OCI-LY3 (cell line): ENCODE measurements around the gene SRGAP1.

Experiments used
- H2AFZ ChIP-seq: fragments of 200-600, 300-600 bp; shearing (Covaris generic); 2 replicates; pipeline ENCODE4 v1.6.0; 2014; ENCODE audit warnings: antibody characterized with exemption, low read depth, low read length
- H3K27ac ChIP-seq: fragments of 200-600, 300-600 bp; sonication (generic); 2 replicates; pipeline ENCODE4 v1.5.1; 2014; ENCODE audit warnings: mild to moderate bottlenecking, low read length, moderate library complexity, mixed read lengths
- H3K27me3 ChIP-seq: fragments of 200-600, 300-600 bp; sonication (generic); 2 replicates; pipeline ENCODE4 v1.6.1; 2014; ENCODE audit warnings: low read depth, low read length, mixed read lengths
- H3K36me3 ChIP-seq: fragments of 200-600, 300-600 bp; sonication (generic); replicated peaks from 2 replicates; pipeline ENCODE3; 2014; ENCODE audit warnings: low read depth, low read length, mixed read lengths
- H3K4me1 ChIP-seq: fragments of 300-600, 200-600 bp; sonication (generic); 2 replicates; pipeline ENCODE4 v1.6.1; 2014; ENCODE audit warnings: low read length, mixed read lengths
- H3K4me2 ChIP-seq: fragments of 200-600, 300-600 bp; sonication (generic); 2 replicates; pipeline ENCODE4 v1.6.1; 2014; ENCODE audit warnings: low read length, mixed read lengths
- H3K4me3 ChIP-seq: fragments of 300-600, 200-600 bp; sonication (generic); 2 replicates; pipeline ENCODE4 v1.5.1; 2014; ENCODE audit warnings: antibody characterized with exemption, mild to moderate bottlenecking, low read length, moderate library complexity
- H3K79me2 ChIP-seq: fragments of 300-600, 200-600 bp; shearing (Covaris generic); 2 replicates; pipeline ENCODE4 v1.6.1; 2014; ENCODE audit warnings: mild to moderate bottlenecking, low read length, mixed read lengths
- H3K9ac ChIP-seq: fragments of 300-600, 200-600 bp; shearing (Covaris generic); 2 replicates; pipeline ENCODE4 v1.6.0; 2014; ENCODE audit warnings: mild to moderate bottlenecking, low read length, moderate library complexity
- H3K9me3 ChIP-seq: fragments of 200-600, 300-600 bp; shearing (Covaris generic); 2 replicates; pipeline ENCODE4 v1.6.1; 2014; ENCODE audit warnings: low read length, mixed read lengths; ENCODE audit not compliant: insufficient read depth
- H4K20me1 ChIP-seq: fragments of 200-600, 300-600 bp; sonication (generic); 2 replicates; pipeline ENCODE4 v1.6.1; 2016; ENCODE audit warnings: low read length, mixed read lengths; ENCODE audit not compliant: insufficient read depth
- EZH2phosphoT487 ChIP-seq: fragments of 200-600 bp; shearing (Covaris generic); IDR thresholded peaks from 2 replicates; pipeline ENCODE4 v1.6.1; 2018; ENCODE audit warnings: antibody characterized with exemption, mixed run types, low read depth
- TF ChIP-seq, protein P1 (sequence below): fragments of 200-600, 300-600 bp; sonication (generic); IDR thresholded peaks from 2 replicates; pipeline ENCODE4 v1.5.1; 2014; ENCODE audit warnings: antibody characterized with exemption, low read length, low read depth

SRGAP1 gene

DNA sequence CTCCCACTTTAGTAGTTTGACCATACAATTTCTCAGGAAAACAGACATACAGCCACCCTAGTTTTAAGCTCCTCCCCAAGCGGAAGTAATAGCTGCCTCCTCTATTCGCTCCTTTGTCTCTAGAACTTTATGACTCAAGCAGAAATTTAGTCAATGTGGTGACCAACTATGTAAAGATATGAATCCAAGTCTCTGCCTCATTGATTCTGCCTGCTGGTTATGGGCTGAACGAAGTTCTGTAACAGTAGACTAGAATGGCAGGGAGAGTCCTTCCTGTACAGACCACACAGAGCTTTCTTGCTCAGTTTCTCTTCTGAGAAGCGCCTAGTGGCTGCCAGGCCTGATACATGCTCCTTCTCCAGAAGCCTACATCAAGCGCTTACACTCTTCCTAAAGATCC lies 358.5 kb downstream of the SRGAP1 start:
- TF ChIP-seq, protein P1, sequence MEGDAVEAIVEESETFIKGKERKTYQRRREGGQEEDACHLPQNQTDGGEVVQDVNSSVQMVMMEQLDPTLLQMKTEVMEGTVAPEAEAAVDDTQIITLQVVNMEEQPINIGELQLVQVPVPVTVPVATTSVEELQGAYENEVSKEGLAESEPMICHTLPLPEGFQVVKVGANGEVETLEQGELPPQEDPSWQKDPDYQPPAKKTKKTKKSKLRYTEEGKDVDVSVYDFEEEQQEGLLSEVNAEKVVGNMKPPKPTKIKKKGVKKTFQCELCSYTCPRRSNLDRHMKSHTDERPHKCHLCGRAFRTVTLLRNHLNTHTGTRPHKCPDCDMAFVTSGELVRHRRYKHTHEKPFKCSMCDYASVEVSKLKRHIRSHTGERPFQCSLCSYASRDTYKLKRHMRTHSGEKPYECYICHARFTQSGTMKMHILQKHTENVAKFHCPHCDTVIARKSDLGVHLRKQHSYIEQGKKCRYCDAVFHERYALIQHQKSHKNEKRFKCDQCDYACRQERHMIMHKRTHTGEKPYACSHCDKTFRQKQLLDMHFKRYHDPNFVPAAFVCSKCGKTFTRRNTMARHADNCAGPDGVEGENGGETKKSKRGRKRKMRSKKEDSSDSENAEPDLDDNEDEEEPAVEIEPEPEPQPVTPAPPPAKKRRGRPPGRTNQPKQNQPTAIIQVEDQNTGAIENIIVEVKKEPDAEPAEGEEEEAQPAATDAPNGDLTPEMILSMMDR = no peak
- no peak for TF ChIP-seq EZH2phosphoT487
- H3K9ac ChIP-seq = no peak overlapping the region
- H4K20me1 ChIP-seq = no peaks in the 10 kb centered on the region
- no peaks in the 10 kb centered on the region for H3K4me1 ChIP-seq
- H3K9me3 ChIP-seq = no peaks in the 10 kb centered on the region
- H3K4me3 ChIP-seq = no peak overlapping the region
- H3K4me2 ChIP-seq = no peak overlapping the region
- peaks cover 32% of the 10 kb centered on the region for H3K36me3 ChIP-seq
- H3K79me2 ChIP-seq = no peaks in the 10 kb centered on the region
- H3K27ac ChIP-seq = no peak overlapping the region
- H3K27me3 ChIP-seq = no peaks in the 10 kb centered on the region
- H2AFZ ChIP-seq = no peak overlapping the region

DNA sequence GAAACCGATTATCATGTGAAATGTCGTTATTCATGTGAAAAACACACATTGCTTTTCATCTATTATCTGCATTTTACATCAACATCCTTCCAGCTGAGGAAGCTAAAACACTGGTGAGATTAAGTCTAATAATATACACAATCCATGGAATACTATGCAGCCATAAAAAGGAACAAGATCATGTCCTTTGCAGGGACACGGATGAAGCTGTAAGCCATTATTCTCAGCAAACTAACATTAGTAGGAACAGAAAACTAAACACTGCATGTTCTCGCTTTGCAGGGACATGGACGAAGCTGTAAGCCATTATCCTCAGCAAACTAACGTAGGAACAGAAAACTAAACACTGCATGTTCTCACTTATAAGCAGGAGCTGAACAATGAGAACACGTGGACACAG lies 359.3 kb downstream of the SRGAP1 start:
- Histone ChIP-seq H3K9ac (no peak overlapping the region), H3K27ac (no peak overlapping the region), H3K36me3 (peaks cover 32% of the 10 kb centered on the region), H3K4me3 (no peak overlapping the region), H3K4me2 (no peak overlapping the region), H4K20me1 (no peaks in the 10 kb centered on the region), H3K4me1 (no peaks in the 10 kb centered on the region), H2AFZ (no peak overlapping the region), H3K79me2 (no peaks in the 10 kb centered on the region), H3K9me3 (no peaks in the 10 kb centered on the region), H3K27me3 (no peaks in the 10 kb centered on the region)
- no peak for TF ChIP-seq EZH2phosphoT487
- TF ChIP-seq, protein P1 = no peak

DNA sequence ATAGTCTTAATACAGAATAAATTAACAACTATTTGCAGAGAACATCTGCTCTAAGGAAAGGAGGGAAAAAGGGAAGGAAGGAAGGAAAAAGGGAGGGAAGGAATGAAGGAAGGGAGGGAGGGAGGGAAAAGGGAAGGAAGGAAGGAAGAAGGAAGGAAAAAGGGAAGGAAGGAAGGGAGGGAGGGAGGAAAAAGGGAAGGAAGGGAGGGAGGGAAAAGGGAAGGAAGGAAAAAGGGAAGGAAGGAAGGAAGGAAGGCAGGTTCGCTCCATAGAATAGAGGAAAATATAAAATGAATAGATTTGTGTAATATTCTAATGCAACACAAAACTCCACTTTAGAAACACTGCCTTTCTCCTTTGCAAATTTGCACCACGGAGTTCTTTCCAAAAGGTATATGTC lies 361.0 kb downstream of the SRGAP1 start:
- Histone ChIP-seq H3K79me2 (no peaks in the 10 kb centered on the region), H3K27me3 (no peaks in the 10 kb centered on the region), H3K9ac (no peak overlapping the region), H3K4me1 (no peaks in the 10 kb centered on the region), H4K20me1 (no peaks in the 10 kb centered on the region), H3K36me3 (peaks cover 40% of the 10 kb centered on the region), H3K27ac (no peak overlapping the region), H3K4me3 (no peak overlapping the region), H3K9me3 (no peaks in the 10 kb centered on the region), H3K4me2 (no peak overlapping the region), H2AFZ (no peak overlapping the region)
- TF ChIP-seq, protein P1 = no peak
- TF ChIP-seq EZH2phosphoT487 = no peak

DNA sequence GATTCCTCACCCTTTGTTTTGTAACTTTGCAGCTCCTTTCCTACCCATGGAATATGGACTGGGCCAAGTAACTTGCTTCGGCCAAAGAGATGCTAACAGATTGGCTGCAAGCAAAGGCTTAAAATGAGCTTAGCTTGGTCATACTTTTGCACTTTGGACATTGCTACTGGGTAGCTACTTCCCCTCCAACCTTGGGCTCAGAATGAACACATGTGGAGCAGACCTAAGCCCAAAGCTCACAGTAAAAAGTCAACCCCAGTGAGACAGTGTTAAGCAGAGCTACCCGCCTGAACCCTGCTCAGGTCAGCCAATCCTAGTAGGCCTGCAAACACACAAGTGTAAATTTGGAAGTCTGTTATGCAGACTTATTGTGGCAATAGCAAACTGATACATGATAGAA lies 363.0 kb downstream of the SRGAP1 start:
- no peak overlapping the region for H3K4me3 ChIP-seq
- H3K4me1 ChIP-seq = no peaks in the 10 kb centered on the region
- H3K4me2 ChIP-seq = no peak overlapping the region
- no peak overlapping the region for H2AFZ ChIP-seq
- no peak overlapping the region for H3K27ac ChIP-seq
- no peaks in the 10 kb centered on the region for H3K27me3 ChIP-seq
- H3K79me2 ChIP-seq = no peaks in the 10 kb centered on the region
- no peak overlapping the region for H3K9ac ChIP-seq
- H3K9me3 ChIP-seq = no peaks in the 10 kb centered on the region
- no peaks in the 10 kb centered on the region for H4K20me1 ChIP-seq
- no peak for TF ChIP-seq EZH2phosphoT487
- TF ChIP-seq, protein P1 = no peak
- peaks cover 44% of the 10 kb centered on the region for H3K36me3 ChIP-seq
